H1 (cell line): ENCODE measurements around the gene TYW5. TPM values are rescaled to one million over a fixed set of nuclear protein-coding genes. Genes with fewer than 3 reads are reported as not detected.

ENCODE experiments used
- CTCF ChIA-PET: fragments of 300-600 bp; sonication (Branson Sonifier 250); formaldehyde crosslinking; loops from one replicate; lab custom pipeline; 2021; ENCODE audit not compliant: partially characterized antibody; lab: Charles Lee
- POLR2A ChIA-PET: fragments of 300-600 bp; sonication (Branson Sonifier 250); formaldehyde crosslinking; loops from one replicate; lab custom pipeline; 2021; ENCODE audit warnings: inconsistent platforms; ENCODE audit not compliant: partially characterized antibody; lab: Charles Lee
- DNase-seq, 2 experiments: peaks; one replicate each; pipeline versions ENCODE4 v3.0.0 to v3.0.0-alpha.2; 2010 to 2022; ENCODE audit warnings: low spot score in 2 of 2, low read depth in 1 of 2, mixed read lengths in 1 of 2
- FAIRE-seq: peaks from 2 replicates; lab custom pipeline; 2011; peaks lifted over from hg19 to GRCh38; lab: Jason Lieb, UNC
- H2AFZ ChIP-seq: 2 replicates; pipeline ENCODE4 v1.8.1; 2012; ENCODE audit warnings: low read length, inconsistent platforms
- H2AK5ac ChIP-seq: 2 replicates; pipeline ENCODE4 v1.6.1; 2013; ENCODE audit warnings: low read depth, low read length
- H2BK120ac ChIP-seq: replicated peaks from 2 replicates; pipeline ENCODE3; 2013; ENCODE audit warnings: low read depth, low read length, inconsistent platforms
- H2BK12ac ChIP-seq: 2 replicates; pipeline ENCODE4 v1.6.1; 2013; ENCODE audit warnings: low read depth, low read length
- H2BK15ac ChIP-seq: 2 replicates; pipeline ENCODE4 v1.6.1; 2013; ENCODE audit warnings: low read length
- H2BK20ac ChIP-seq: 2 replicates; pipeline ENCODE4 v1.6.1; 2013; ENCODE audit warnings: low read length
- H2BK5ac ChIP-seq: 2 replicates; pipeline ENCODE4 v1.6.1; 2013; ENCODE audit warnings: low read depth, low read length
- H3K14ac ChIP-seq: 2 replicates; pipeline ENCODE4 v1.6.1; 2013; ENCODE audit warnings: inconsistent platforms; ENCODE audit not compliant: insufficient read length
- H3K18ac ChIP-seq: 2 replicates; pipeline ENCODE4 v1.6.1; 2013; ENCODE audit warnings: low read length; ENCODE audit errors: extremely low read depth
- H3K23ac ChIP-seq: 2 replicates; pipeline ENCODE4 v1.6.1; 2013; ENCODE audit warnings: inconsistent platforms; ENCODE audit not compliant: insufficient read length
- H3K23me2 ChIP-seq: 2 replicates; pipeline ENCODE4 v1.6.1; 2013; ENCODE audit warnings: low read depth, low read length
- H3K27ac ChIP-seq: 2 replicates; pipeline ENCODE4 v1.6.1; 2011; ENCODE audit warnings: low read depth, low read length, inconsistent platforms
- H3K27me3 ChIP-seq, 4 experiments: replicated peaks in 1 of 4; 1 replicate in 1 of 4; 2 replicates in 3 of 4; pipeline versions ENCODE4 v1.6.1 to v1.8.1; 2011 to 2013; ENCODE audit warnings: low read length in 3 of 4, mild to moderate bottlenecking in 3 of 4, inconsistent platforms in 2 of 4, mixed read lengths in 2 of 4, moderate library complexity in 1 of 4; ENCODE audit not compliant: control insufficient read depth in 3 of 4, insufficient read depth in 3 of 4; ENCODE audit errors: extremely low read depth in 1 of 4
- H3K36me3 ChIP-seq, 4 experiments: 2 replicates each; pipeline versions ENCODE4 v1.6.1 to v1.8.1; 2011 to 2013; ENCODE audit warnings: mild to moderate bottlenecking in 4 of 4, low read length in 3 of 4, moderate library complexity in 2 of 4, control low read depth in 1 of 4, inconsistent platforms in 1 of 4; ENCODE audit not compliant: insufficient read depth in 4 of 4, control insufficient read depth in 2 of 4
- H3K4ac ChIP-seq: replicated peaks from 2 replicates; pipeline ENCODE3; 2013; ENCODE audit warnings: low read length, low read depth, mixed read lengths, inconsistent platforms; ENCODE audit not compliant: insufficient read length
- H3K4me1 ChIP-seq, 4 experiments: replicated peaks in 1 of 4; 1 replicate in 1 of 4; 2 replicates in 3 of 4; pipeline versions ENCODE4 v1.6.1 to v1.8.1; 2011 to 2013; ENCODE audit warnings: low read length in 3 of 4, inconsistent platforms in 2 of 4, mixed read lengths in 1 of 4; ENCODE audit not compliant: insufficient read depth in 4 of 4, control insufficient read depth in 3 of 4
- H3K4me2 ChIP-seq, 2 experiments: 2 replicates each; pipeline versions ENCODE4 v1.6.1 to v1.8.1; 2011 to 2013; ENCODE audit warnings: low read depth in 2 of 2, low read length in 2 of 2, control low read depth in 1 of 2, inconsistent platforms in 1 of 2, mild to moderate bottlenecking in 1 of 2; ENCODE audit not compliant: insufficient read depth in 1 of 2
- H3K4me3 ChIP-seq, 4 experiments: fragments of 200-600, 300-600 bp in 1 of 4; sonication (generic), shearing (Covaris generic), sonication (Bioruptor Twin) in 1 of 4; 2 replicates each; pipeline versions ENCODE4 v1.5.1 to v1.8.1; 2011 to 2016; ENCODE audit warnings: low read length in 4 of 4, low read depth in 3 of 4, control low read depth in 2 of 4, inconsistent platforms in 2 of 4, mild to moderate bottlenecking in 2 of 4, mixed read lengths in 1 of 4, moderate library complexity in 1 of 4; ENCODE audit not compliant: insufficient read depth in 2 of 4; ENCODE audit errors: extremely low read depth in 1 of 4
- H3K56ac ChIP-seq: replicated peaks from 2 replicates; pipeline ENCODE3; 2013; ENCODE audit warnings: low read depth, mild to moderate bottlenecking, mixed read lengths, low read length, inconsistent platforms; ENCODE audit not compliant: insufficient read length
- H3K79me1 ChIP-seq: 2 replicates; pipeline ENCODE4 v1.6.1; 2013; ENCODE audit warnings: low read depth, low read length, control low read depth
- H3K79me2 ChIP-seq, 2 experiments: 2 replicates each; pipeline versions ENCODE4 v1.6.1 to v1.8.1; 2012 to 2013; ENCODE audit warnings: low read length in 2 of 2, mild to moderate bottlenecking in 2 of 2, inconsistent platforms in 1 of 2; ENCODE audit not compliant: insufficient read depth in 2 of 2, control insufficient read depth in 1 of 2
- H3K9ac ChIP-seq, 4 experiments: replicated peaks in 1 of 4; 1 replicate in 1 of 4; 2 replicates in 3 of 4; pipeline versions ENCODE4 v1.6.1 to v1.8.1; 2011 to 2013; ENCODE audit warnings: low read depth in 3 of 4, low read length in 3 of 4, control low read depth in 2 of 4, mild to moderate bottlenecking in 2 of 4, moderate library complexity in 2 of 4, inconsistent platforms in 1 of 4; ENCODE audit errors: extremely low read depth in 1 of 4
- H3K9me3 ChIP-seq, 2 experiments: 2 replicates each; pipeline versions ENCODE4 v1.6.1 to v1.8.1; 2012 to 2013; ENCODE audit warnings: mild to moderate bottlenecking in 2 of 2, moderate library complexity in 2 of 2, control low read depth in 1 of 2, inconsistent platforms in 1 of 2, low read depth in 1 of 2, low read length in 1 of 2, mixed read lengths in 1 of 2; ENCODE audit not compliant: insufficient read depth in 2 of 2
- H4K20me1 ChIP-seq, 2 experiments: replicated peaks in 1 of 2; 2 replicates each; pipeline versions ENCODE3 to v1.8.1; 2011 to 2013; ENCODE audit warnings: inconsistent platforms in 2 of 2, low read length in 2 of 2, mild to moderate bottlenecking in 1 of 2; ENCODE audit not compliant: insufficient read depth in 2 of 2, control insufficient read depth in 1 of 2
- H4K5ac ChIP-seq: 2 replicates; pipeline ENCODE4 v1.6.1; 2013; ENCODE audit warnings: low read length, low read depth, mixed read lengths, inconsistent platforms; ENCODE audit not compliant: insufficient read length
- H4K8ac ChIP-seq: 2 replicates; pipeline ENCODE4 v1.8.0; 2013; ENCODE audit warnings: mild to moderate bottlenecking, moderate library complexity, low read length, inconsistent platforms; ENCODE audit not compliant: insufficient read depth; ENCODE audit errors: extremely low read depth
- H4K91ac ChIP-seq: replicated peaks from 2 replicates; pipeline ENCODE3; 2013; ENCODE audit warnings: low read length, mixed read lengths, inconsistent platforms; ENCODE audit not compliant: insufficient read length
- SIX5 ChIP-seq: IDR thresholded peaks from 2 replicates; pipeline ENCODE4 v1.6.1; 2011; ENCODE audit warnings: mild to moderate bottlenecking, low read depth, low read length
- WGBS, 2 experiments: shearing (Covaris generic) in 1 of 2; methylation state at CpG; one replicate each; pipeline versions ENCODE4 v1.1.6 to v1.1.7; 2013 to 2015; ENCODE audit warnings: low lambda C conversion rate in 2 of 2, mixed read lengths in 2 of 2, inconsistent platforms in 1 of 2, low coverage in 1 of 2, missing lambda C conversion rate in 1 of 2; ENCODE audit not compliant: insufficient replicate concordance in 2 of 2, insufficient coverage in 1 of 2, insufficient read length in 1 of 2; ENCODE audit errors: extremely low coverage in 1 of 2, missing lambda C conversion rate in 1 of 2; 5-methylcytosine and 5-hydroxymethylcytosine counted together
- polyA plus RNA-seq, 7 experiments: library from polyadenylated mRNA; depleted of rRNA in 3 of 7; stranded (reverse) in 5 of 7; unstranded in 2 of 7; fragments of >200 nt in 5 of 7; fragments of 200-250 nt in 2 of 7; gene quantifications; 1 replicate in 5 of 7; 2 replicates in 1 of 7; 4 replicates in 1 of 7; pipeline versions ENCODE4 v1.2.1 to v1.2.3, GENCODE V29; 2011 to 2013; ENCODE audit warnings: missing spikeins in 2 of 7, mixed read lengths in 2 of 7
- total RNA-seq: library from RNA; stranded (reverse); fragmentation: NEBNext Ultra II Directional; extraction: Animal tissue kit (Norgen Biotek cat#: 25700); gene quantifications from 2 replicates; pipeline ENCODE4 v1.2.1, GENCODE V29; 2021

TYW5 gene
- total and polyA plus RNA-seq, 2 of the 8 experiments (the other 6 are each of a cell fraction or from before 2014, with no cell fraction given), result 5.4 to 11.3 TPM

GRCh38 chr2:199901942-199902341, 53.3 kb downstream of the TYW5 start:
- Histone ChIP-seq H3K4me2 (no peak overlapping the region), H2AFZ (no peak overlapping the region), H2AK5ac (no peak overlapping the region), H3K23me2 (no peaks in the 10 kb centered on the region), H3K27me3 (no peaks in the 10 kb centered on the region), H3K9ac (no peak overlapping the region), H3K4ac (no peak overlapping the region), H3K9me3 (no peaks in the 10 kb centered on the region), H3K56ac (no peak overlapping the region), H3K23ac (no peak overlapping the region), H3K27ac (no peak overlapping the region), H3K18ac (no peak overlapping the region), H2BK5ac (no peak overlapping the region), H4K91ac (no peak overlapping the region), H2BK12ac (no peak overlapping the region), H2BK20ac (no peak overlapping the region), H4K5ac (no peak overlapping the region), H3K79me1 (no peaks in the 10 kb centered on the region), H3K36me3 (no peaks in the 10 kb centered on the region), H3K14ac (no peak overlapping the region), H4K20me1 (no peaks in the 10 kb centered on the region), H2BK120ac (no peak overlapping the region), H2BK15ac (no peak overlapping the region), H3K4me1 (no peaks in the 10 kb centered on the region), H3K4me3 (no peak overlapping the region), H3K79me2 (no peaks in the 10 kb centered on the region), H4K8ac (no peak overlapping the region)
- TF ChIP-seq SIX5, result no peak
- POLR2A ChIA-PET, result interaction anchor here (2.7 kb wide), 1 partner anchor 9 kb away, joined by 14 read pairs; the partner anchor contains the start of gene C2orf69
- FAIRE-seq (no peak), DNase-seq (no peak)
- CTCF ChIA-PET, result interaction anchor here (0.9 to 2.3 kb wide), 4 partner anchors 11 to 812 kb away, joined by 3 to 7 read pairs (median 3); no protein-coding TSS in a partner anchor
- 92% methylated on average over 4 of the region's 4 CpGs; no CpG with 5 or more reads in 1 of the 2 experiments for WGBS, 2 experiments
